GM18909 (cell line): ENCODE measurements around the gene RIF1.
A peak's percentile ranks its signal among the peaks of the same experiment; 100 is the strongest.
"Not testable (repeated sequence)": the region's sequence is repeated elsewhere in the genome, so short reads cannot be mapped to it uniquely, and the experiment has no call there.

Experiments used
- ATAC-seq: cut with Tn5 transposase; IDR thresholded peaks from one replicate; pipeline ENCODE4 v1.9.1; 2021; ENCODE audit warnings: mild to moderate bottlenecking; ENCODE audit not compliant: unreplicated experiment, poor library complexity

The RIF1 gene

GRCh38 chr2:151408788-151409600 lies 708 bp upstream of the RIF1 start:
- ATAC-seq, result no peak

- ATAC-seq, result peak; percentile 43
Observed at GRCh38 chr2:151410485-151410834, 758 bp downstream of the RIF1 start.

- no peak for ATAC-seq
Observed at GRCh38 chr2:151417650-151418049, 7.9 kb downstream of the RIF1 start.

GRCh38 chr2:151421681-151422080 lies 12.0 kb downstream of the RIF1 start:
- ATAC-seq, result not testable (repeated sequence)

GRCh38 chr2:151422917-151423439 lies 13.3 kb downstream of the RIF1 start:
- peak; percentile 79 for ATAC-seq

GRCh38 chr2:151423760-151424159 lies 14.1 kb downstream of the RIF1 start:
- ATAC-seq, result no peak

- ATAC-seq, result no peak
Observed at GRCh38 chr2:151437630-151438029, 27.9 kb downstream of the RIF1 start.

GRCh38 chr2:151438506-151438905 lies 28.8 kb downstream of the RIF1 start:
- no peak for ATAC-seq

GRCh38 chr2:151439127-151439526 lies 29.4 kb downstream of the RIF1 start:
- ATAC-seq, result no peak

- ATAC-seq, result no peak
Observed at GRCh38 chr2:151459358-151459757, 49.7 kb downstream of the RIF1 start.

GRCh38 chr2:151465771-151466170 lies 56.1 kb downstream of the RIF1 start:
- no peak for ATAC-seq

GRCh38 chr2:151470556-151470955 lies 60.9 kb downstream of the RIF1 start:
- no peak for ATAC-seq

- no peak for ATAC-seq
Observed at GRCh38 chr2:151472966-151473365, 63.3 kb downstream of the RIF1 start.

GRCh38 chr2:151475071-151475470 lies 65.4 kb downstream of the RIF1 start:
- no peak for ATAC-seq

GRCh38 chr2:151476287-151476686 lies 66.6 kb downstream of the RIF1 start:
- ATAC-seq, result no peak

- no peak for ATAC-seq
Observed at GRCh38 chr2:151478011-151478410, 68.3 kb downstream of the RIF1 start.

- ATAC-seq, result no peak
Observed at GRCh38 chr2:151481744-151482143, 72.0 kb downstream of the RIF1 start.

- ATAC-seq, result no peak
Observed at GRCh38 chr2:151482171-151482725, 72.5 kb downstream of the RIF1 start.

- no peak for ATAC-seq
Observed at GRCh38 chr2:151483546-151483945, 73.8 kb downstream of the RIF1 start.

GRCh38 chr2:151484100-151484499 lies 74.4 kb downstream of the RIF1 start:
- no peak for ATAC-seq

GRCh38 chr2:151486053-151486452 lies 76.4 kb downstream of the RIF1 start:
- no peak for ATAC-seq

GRCh38 chr2:151490276-151490675 lies 80.6 kb downstream of the RIF1 start:
- no peak for ATAC-seq
